Adipose tissue (tissue), 3 donors: ENCODE data around the gene SPAG7. TPM values are rescaled to one million over a fixed set of nuclear protein-coding genes. Genes with fewer than 3 reads are reported as not detected.

ENCODE experiments used
- H3K27ac ChIP-seq: one replicate; pipeline ENCODE4 v1.5.1; 2013; ENCODE audit warnings: low read depth, low read length
- WGBS, 3 donors: extraction: QIAGEN DNeasy Blood & Tissue Kit; methylation state at CpG; one replicate each; pipeline ENCODE4 v1.1.7; 2013; 5-methylcytosine and 5-hydroxymethylcytosine counted together
- polyA plus RNA-seq, 3 donors: library from polyadenylated mRNA; stranded (reverse); fragments of 200-250 nt; gene quantifications; one replicate each; pipeline ENCODE4 v1.2.3, GENCODE V29; 2013
- donor health status: healthy with polysubstance abuse.
- donor health status: Bipolar disorder and iron deficiency.
- donor health status: healthy.

The SPAG7 gene
- polyA plus RNA-seq, 3 donors, result 34.0 to 73.9 (median 73.1) TPM

DNA sequence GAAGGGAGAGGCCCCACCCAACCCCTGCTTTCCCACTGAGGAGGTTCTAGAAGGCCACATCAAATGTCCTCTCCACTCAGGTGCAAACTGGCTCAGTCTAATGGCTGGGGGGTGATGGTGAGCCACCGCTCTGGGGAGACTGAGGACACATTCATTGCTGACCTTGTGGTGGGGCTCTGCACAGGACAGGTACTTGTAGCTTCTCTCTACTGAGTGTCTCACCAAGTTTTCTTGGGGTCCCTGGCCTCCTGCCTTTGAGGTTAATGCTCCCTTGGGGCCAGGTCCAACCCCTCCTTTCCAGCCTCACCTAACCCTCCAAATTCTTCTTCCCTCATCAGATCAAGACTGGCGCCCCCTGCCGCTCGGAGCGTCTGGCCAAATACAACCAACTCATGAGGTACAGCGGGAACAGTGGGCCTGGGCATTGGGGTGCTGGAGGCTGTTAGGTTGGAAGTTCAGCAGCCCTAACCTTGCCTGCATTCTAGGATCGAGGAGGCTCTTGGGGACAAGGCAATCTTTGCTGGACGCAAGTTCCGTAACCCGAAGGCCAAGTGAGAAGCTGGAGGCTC, 11.0 kb downstream of the SPAG7 start:
- H3K27ac ChIP-seq, result no peak overlapping the region
- WGBS, 3 donors, result 74 to 80% (median 79%) methylated on average over 10 of the region's 10 CpGs

DNA sequence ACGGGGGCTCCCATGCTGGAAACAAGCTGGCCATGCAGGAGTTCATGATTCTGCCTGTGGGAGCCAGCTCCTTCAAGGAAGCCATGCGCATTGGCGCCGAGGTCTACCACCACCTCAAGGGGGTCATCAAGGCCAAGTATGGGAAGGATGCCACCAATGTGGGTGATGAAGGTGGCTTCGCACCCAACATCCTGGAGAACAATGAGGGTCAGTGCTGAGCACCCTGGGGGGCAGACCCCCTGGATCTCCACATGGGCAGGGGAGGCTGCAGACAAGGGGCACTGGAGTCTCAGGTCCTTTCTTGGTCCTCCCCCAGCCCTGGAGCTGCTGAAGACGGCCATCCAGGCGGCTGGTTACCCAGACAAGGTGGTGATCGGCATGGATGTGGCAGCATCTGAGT, 12.5 kb downstream of the SPAG7 start:
- H3K27ac ChIP-seq, result no peak overlapping the region
- WGBS, 3 donors, result 97 to 99% (median 97%) methylated on average over 8 of the region's 8 CpGs

DNA sequence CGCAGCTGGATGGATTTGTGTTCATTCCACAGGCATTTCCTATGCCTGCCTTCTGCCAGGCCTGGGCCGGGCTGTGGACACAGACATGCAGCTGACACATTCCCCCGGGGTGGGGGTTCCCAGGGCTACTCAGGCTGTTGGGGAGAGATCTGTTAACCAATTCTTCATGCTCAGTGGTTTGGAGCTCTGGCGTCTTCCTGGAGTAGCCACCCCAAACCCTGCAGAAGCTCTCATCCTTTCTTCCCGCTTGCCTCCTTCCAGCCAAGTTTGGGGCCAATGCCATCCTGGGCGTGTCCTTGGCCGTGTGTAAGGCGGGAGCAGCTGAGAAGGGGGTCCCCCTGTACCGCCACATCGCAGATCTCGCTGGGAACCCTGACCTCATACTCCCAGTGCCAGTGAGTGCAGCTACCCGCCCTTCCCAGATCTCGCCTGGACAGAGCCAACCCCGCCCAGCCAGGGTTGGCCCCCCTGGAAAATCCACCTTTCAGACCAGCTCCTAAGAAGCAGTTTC, 14.1 kb downstream of the SPAG7 start:
- H3K27ac ChIP-seq, result no peak overlapping the region
- WGBS, 3 donors, result 66 to 80% (median 70%) methylated on average over 14 of the region's 14 CpGs

DNA sequence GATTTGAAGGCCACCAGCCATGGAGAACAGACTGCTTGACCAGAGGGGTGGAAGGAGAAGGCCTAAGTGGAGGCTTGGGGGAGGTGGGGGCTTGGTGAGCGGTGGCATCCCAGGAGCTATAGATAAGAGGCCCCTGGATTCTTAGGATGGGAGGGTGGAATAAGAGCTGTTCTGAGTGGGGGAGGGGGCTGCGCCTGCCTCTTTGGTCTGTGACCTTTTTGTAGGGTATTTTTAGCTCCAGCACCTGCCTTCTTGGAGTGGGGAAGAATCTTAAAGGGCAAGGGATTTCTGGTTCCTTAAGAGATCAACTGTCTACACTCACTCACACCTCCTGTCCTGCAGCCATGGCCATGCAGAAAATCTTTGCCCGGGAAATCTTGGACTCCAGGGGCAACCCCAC, 16.1 kb downstream of the SPAG7 start:
- no peak overlapping the region for H3K27ac ChIP-seq
- 77 to 91% (median 85%) methylated on average over 3 of the region's 3 CpGs for WGBS, 3 donors

DNA sequence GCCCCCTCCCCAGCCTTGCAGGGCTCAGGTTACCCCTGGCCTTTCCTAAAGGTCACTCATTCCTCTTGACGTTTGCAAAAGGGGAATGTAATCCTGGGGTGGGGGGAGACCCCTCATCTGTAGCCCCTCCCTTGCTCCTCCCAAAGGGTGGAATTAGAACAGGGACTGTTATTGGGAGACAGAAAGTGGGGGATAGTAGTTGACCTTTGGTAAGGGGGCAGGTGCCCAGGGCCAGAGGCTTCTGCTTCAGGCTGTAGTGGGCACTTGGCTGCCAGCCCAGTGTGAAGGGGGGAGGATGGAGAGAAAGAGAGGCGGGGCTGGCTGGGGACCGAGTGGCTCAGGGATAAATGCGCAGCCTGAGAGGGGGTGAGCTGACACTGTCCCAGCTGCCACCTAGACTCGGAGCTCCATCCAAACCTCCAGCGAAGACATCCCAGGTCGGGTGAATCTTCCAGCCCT, 16.8 kb downstream of the SPAG7 start, which contains the start of gene ENO3:
ENO3 (plus strand) TSS at position 374 of the 459 bp plus-strand sequence. CDS start 711 bp downstream, outside the sequence.
- 41 to 55% (median 53%) methylated on average over 7 of the region's 7 CpGs for WGBS, 3 donors

DNA sequence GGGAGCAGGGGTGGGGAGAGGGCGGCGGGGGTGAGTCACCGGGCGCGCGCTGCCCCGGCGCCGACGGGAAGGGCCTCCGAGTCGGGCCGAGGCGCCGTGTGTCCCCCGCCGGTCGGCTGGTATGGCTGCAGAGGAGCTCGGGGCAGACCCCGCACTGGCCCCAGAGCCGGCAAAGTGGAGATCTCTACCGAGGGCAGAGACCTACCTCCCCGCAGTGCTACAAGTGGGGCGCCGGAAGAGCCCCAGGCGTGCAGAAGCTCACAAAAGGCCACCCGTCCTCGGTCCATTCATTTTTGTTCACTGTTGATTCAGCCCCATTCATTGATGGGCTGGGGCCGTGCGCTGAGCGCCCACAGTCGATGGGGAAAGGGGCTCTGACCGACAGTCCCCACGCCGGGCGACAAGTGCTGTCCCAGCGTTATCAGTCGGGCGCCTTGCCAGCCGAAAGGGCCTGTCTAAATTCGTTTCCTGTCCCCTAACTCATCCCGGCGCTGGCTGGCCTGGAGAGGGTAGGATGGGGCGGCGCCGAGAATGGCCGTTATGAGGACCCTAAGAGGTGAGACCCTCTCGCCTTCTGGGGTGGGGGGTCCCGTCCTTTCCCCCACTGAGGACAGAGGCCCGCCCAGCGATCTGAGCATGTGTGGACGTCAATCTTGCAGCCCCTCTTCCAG, 17.4 kb downstream of the SPAG7 start:
- 5 to 11% (median 6%) methylated on average over 48 to 52 of the region's 52 CpGs for WGBS, 3 donors
- H3K27ac ChIP-seq, result peak overlapping the region; percentile 45

More for the DNA sequence above, 16.8 kb downstream of the SPAG7 start, which contains the start of gene ENO3:
- peak within 1 kb of the TSS; percentile 45 for H3K27ac ChIP-seq

DNA sequence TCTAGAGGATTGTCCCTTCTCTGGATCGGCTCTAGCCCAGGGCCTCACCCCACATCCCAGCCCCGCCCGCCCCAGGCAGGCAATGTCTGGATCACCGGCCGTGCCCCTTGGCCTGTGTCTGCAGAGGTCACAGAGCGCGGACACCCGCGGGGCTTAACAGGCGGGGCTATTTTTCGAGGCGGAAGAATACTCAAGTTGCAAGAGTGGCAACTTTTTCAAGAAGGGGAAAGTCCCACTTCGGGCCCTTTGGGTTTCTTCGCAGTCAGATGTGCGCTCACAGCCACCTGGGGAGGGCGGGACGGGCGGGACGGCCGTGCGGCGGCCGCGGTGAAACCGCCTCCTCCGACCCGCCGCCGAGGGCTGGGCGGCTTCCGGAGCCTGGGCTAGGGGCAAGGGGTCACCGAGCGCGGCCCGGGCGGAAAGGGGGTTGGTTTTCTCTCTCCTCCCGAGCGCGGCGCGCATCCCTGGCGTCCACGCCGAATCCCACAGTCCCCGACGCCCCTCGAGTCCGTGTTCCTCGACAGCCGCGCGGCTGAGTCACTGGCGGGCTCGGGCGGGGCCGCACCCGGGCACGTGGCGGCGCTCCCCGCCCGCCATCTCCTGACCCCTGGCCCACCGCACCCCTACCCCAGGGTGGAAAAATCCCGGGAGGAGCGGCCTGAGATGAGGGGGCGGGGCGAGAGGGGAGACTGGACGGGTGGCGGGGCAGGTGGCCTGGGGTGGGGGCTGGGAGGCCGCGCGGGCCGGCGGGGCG, 18.1 kb downstream of the SPAG7 start:
- WGBS, 3 donors, result 0 to 1% (median 1%) methylated on average over 33 to 74 of the region's 75 CpGs
- peak overlapping the region; percentile 45 for H3K27ac ChIP-seq

DNA sequence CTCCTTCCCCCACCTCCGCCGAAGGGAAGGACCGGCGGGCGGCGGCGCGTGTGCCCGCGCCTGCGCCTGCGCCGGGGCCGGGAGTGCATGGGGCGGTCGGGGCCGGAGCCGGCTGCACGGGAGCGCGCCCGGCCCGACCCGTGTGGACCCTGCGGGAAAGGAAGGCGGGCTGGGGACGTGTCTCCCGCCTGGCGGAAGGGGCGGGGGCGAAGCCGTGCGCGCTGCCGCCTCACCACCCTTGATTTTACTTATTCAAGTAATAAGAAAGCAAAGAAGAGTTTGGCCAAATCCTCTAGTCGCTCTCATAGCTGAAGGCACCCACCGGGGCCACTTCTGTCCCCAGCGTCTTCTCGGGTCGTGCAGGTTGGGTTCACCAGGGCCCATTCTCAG, 18.7 kb downstream of the SPAG7 start:
- WGBS, 3 donors, result 0 to 2% (median 1%) methylated on average over 25 to 40 of the region's 40 CpGs
- peak overlapping the region; percentile 45 for H3K27ac ChIP-seq

DNA sequence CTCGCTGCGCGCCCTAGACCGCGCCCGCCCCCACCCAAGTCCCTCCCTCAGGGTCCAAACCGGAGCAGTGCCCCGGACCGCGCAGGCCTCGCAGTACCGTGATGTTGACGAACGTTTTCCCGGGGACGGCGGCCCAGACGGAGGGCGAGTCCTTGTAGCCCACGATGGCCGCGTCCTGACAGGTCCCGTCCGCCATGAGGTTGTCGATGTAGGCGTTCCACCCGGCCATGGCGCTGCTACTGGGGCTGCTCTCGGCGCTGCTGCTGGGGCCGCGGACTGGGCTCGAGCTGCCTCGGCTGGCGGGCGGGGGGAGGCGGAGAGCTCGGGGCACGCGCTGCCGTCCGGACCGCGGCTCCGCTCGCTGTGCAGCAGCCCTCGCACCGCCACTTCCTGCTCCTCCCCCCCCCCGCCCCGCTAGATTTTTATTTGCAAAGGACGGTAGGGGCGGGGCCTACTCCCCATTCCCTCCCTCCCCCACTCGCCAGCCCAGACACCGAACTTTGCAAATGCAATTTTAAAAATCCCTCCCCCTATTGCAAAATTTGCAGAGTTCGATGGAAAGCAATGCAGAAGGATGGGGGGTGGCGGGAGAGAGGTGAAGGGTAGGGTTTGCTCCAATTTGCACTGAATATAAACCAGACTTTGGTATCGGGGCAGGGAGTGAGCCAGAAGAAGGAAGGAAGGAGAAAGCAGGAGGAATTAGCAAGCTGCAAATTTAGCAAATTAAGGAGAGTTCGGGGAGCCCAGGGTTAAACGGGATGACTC, 19.3 kb downstream of the SPAG7 start, which contains the start of gene PFN1:
PFN1 (minus strand) TSS at position 365 of the 765 bp plus-strand sequence; CDS start at position 229, 136 bp downstream.
- WGBS, 3 donors, result 0 to 1% (median 1%) methylated on average over 39 to 58 of the region's 59 CpGs
- peak within 1 kb of the TSS; percentile 96 for H3K27ac ChIP-seq

DNA sequence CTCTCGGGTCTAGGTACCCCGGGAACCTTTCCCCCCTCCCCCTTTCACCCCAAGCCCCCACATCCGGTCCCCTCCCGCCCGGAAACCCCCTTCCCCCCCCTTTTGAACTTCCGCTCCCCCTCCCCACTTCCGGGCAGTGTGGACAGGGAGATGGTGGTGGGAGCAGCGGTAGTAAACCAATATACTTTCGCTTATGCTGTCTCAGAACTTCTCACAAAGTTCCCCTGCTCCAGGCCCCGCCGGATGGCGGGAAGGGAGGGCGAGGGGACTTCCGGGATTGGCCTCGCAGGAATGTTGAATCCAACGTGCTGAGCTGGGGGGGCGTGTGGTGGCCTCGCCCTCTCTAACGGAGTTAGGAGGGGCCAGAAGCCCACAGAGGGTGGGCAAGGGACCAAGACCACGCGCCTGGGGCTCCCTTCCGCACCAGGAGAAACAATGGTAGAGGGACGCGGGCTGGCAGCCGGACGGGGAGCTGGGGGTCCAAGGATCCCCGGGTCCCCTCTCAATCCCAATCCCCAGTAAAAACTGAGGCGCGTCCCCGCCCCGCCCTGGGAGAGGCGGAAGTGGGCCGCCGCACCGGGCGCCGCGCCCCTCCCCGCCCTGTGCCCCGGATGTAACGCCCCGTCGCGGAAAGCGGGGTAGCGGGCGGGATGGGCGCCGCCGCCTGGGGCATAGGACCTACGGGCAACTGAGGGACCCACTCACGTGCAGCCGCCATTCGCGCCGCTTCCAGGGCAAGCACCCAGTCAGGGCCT, 20.0 kb downstream of the SPAG7 start:
- peak overlapping the region; percentile 96 for H3K27ac ChIP-seq
- WGBS, 3 donors, result 0 to 1% (median 0%) methylated on average over 42 to 56 of the region's 56 CpGs

DNA sequence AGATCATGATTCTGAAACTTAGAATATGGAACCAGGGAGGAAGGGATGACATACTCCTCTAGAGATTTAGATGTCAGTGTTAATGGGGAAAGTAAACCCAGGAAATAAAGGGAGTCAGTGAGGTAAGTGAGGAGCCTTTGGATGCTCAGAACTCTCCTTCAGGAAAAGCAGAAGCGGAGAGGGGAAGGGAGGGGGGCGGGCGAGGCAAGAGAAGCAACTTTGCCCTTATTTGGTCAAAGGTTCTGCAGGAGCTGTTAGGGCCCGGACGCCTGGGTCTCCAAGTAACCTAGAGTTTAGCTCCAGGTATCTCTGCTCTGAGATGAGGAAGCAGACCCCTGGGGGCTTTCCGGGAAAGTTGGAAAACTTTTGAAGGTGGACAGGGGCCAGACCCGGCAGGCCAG, 20.6 kb downstream of the SPAG7 start:
- peak overlapping the region; percentile 96 for H3K27ac ChIP-seq
- WGBS, 3 donors, result 1 to 2% (median 1%) methylated on average over 7 of the region's 7 CpGs

DNA sequence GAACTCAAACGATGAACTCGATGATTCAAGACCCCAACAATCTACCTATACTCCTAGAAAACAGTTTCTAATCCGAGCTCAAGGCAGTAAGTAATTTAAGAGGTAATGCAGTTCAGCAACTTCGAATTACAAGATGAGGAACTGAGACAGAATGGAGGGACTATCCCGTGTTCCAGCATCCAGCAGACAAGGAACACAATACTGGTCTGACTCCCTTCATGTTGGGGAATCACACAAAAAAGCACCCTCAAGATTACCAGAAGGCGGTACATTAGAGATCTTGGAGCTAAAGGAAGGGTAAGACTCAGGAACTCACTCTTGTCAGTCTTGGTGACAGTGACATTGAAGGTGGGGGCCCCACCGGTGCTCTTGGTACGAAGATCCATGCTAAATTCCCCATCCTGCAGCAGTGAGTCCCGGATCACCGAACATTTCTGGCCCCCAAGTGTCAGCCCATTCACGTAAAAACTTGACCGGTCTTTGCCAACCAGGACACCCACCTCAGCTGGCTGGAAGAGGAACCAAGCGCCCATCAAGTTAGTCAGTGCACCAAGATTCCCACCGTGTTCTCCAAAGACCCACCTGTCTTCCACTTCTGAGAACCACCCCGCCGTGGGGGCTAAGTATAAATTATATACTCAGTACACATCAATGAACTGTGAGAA, 21.2 kb downstream of the SPAG7 start:
- H3K27ac ChIP-seq, result peak overlapping the region; percentile 60
- WGBS, 3 donors, result 21 to 34% (median 25%) methylated on average over 16 of the region's 16 CpGs

DNA sequence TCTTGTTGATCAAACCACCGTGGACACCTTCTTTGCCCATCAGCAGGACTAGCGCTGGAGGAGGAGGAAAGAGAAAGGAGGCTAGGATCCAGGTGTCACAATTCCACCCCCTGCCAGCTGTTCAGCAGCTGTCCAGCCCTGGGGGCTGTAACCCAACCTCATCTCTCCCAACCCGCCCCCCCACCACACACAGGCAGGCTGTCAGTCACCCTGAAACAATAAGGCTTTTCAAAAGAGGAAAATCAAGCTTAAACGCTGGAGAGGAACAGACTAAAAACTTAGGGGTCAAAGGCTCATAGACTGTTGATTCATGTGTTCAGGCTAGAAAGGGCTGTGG, 21.7 kb downstream of the SPAG7 start:
- WGBS, 3 donors, result 31 to 40% (median 34%) methylated on average over 4 of the region's 4 CpGs
- H3K27ac ChIP-seq, result no peak overlapping the region

DNA sequence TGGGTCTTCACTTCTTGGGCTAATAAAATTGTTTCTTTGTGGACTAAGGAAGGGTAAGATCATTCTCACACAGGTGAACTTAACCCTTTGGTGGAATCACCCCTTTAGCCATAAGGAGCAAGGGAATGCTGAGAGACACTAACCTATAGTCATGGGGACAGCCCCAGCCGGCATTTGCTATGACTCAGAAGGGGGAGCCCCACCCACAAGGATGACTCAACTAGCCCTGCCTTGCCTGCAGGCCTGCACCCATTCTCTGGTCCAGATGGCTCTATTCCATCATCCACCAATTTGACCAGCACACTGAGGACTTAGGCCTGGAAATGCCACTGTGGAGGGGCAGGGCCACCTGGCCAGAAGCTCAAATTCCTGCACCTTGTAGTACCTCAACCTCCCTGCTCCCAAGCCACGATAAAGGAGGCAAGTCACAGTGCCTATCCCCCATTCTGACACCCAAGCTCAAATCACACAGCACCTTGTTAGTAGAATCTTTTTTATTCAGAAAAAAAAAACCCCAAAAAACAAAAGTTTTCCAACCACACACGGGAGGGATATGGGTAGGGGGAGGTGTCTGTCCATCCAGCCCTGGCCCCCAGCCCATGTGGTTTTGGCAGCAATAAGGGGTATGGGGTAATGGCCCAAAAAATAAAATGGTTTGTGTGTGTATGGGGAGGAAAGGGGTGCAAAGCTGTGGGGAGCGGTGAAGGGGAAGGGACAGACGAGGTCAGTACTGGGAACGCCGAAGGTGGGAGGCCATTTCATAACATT, 22.3 kb downstream of the SPAG7 start:
- 25 to 54% (median 31%) methylated on average over 7 of the region's 7 CpGs for WGBS, 3 donors
- H3K27ac ChIP-seq, result peak overlapping the region; percentile 29

DNA sequence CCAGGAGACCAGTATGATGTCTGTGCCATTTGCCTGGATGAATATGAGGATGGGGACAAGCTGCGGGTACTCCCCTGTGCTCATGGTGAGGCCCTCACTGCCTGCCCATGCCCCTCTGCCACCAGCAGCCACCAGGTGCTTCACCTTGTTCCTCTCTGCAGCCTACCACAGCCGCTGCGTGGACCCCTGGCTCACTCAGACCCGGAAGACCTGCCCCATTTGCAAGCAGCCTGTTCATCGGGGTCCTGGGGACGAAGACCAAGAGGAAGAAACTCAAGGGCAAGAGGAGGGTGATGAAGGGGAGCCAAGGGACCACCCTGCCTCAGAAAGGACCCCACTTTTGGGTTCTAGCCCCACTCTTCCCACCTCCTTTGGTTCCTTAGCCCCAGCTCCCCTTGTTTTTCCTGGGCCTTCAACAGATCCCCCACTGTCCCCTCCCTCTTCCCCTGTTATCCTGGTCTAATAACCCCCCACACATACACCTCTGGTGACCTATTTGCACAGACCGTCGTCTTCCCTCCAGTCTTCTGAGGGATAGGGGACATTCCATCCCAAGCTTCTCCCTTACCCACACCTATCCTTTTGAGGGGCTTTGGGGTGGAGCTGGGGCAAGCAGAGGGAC, 23.0 kb downstream of the SPAG7 start:
- 39 to 63% (median 49%) methylated on average over 8 of the region's 8 CpGs for WGBS, 3 donors

DNA sequence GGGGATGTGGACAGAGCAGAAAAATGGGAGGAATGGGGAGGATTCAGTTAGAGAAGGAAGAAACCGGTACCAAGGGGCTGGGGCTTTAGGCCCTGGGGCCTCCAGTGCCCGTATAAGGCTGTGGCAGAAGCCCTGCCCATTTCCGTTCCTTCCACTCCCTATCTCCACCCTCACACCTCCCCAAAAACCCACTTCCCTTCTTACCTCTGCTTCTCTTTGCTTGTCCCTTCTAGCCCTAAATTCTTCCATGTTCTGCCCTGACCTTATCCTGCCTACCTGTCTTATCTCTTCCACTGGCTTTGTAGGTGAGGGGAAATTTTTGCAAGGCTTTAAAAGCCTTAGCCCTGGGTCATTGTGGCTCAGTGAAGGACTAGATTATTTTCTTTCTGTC, 23.5 kb downstream of the SPAG7 start:
- 34 to 72% (median 40%) methylated on average over 3 of the region's 3 CpGs for WGBS, 3 donors
- H3K27ac ChIP-seq, result peak overlapping the region; percentile 29

More for the DNA sequence above, 23.0 kb downstream of the SPAG7 start:
- peak overlapping the region; percentile 29 for H3K27ac ChIP-seq
